ENCODE measurements around the gene EEF1AKMT4. TPM values are rescaled to one million over a fixed set of nuclear protein-coding genes. Genes with fewer than 3 reads are reported as not detected.

Gene EEF1AKMT4
- total RNA-seq, 1 experiment from 2014 or later: 11.6 TPM

- CTCF ChIA-PET: interaction anchor here (0.7 kb wide), 1 partner anchor 807 kb away, joined by 3 read pairs; no protein-coding TSS in a partner anchor
- Mint-ChIP-seq H3K27ac (ENCODE audit: unreplicated experiment) (no peak within 1 kb of the TSS), H3K36me3 (ENCODE audit: insufficient read depth, unreplicated experiment) (no peaks in the 10 kb centered on the region), H3K4me1 (ENCODE audit: low read depth, unreplicated experiment) (no peaks in the 10 kb centered on the region), H3K27me3 (ENCODE audit: unreplicated experiment) (peaks cover 80% of the 10 kb centered on the region), H3K4me3 (ENCODE audit: low read depth, unreplicated experiment) (no peak within 1 kb of the TSS), H3K9me3 (ENCODE audit: low read depth, unreplicated experiment) (no peaks in the 10 kb centered on the region)
- DNase-seq: no peak
- no TSS peak for BruUV-seq (replicated peaks)
- intact Hi-C loops (cut with micrococcal nuclease; ENCODE audit: unreplicated experiment): no loop called here
- TF ChIP-seq CTCF (IDR thresholded peaks at IDR 0.05; ENCODE audit: unreplicated experiment): no peak
Observed at GRCh38 chr3:184275961-184276910, 26.8 kb downstream of the EEF1AKMT4 start, which contains the start of gene ECE2. Gene ECE2 (plus strand): TSS chr3:184276022. CDS start chr3:184276154, 132 bp downstream.

DNA sequence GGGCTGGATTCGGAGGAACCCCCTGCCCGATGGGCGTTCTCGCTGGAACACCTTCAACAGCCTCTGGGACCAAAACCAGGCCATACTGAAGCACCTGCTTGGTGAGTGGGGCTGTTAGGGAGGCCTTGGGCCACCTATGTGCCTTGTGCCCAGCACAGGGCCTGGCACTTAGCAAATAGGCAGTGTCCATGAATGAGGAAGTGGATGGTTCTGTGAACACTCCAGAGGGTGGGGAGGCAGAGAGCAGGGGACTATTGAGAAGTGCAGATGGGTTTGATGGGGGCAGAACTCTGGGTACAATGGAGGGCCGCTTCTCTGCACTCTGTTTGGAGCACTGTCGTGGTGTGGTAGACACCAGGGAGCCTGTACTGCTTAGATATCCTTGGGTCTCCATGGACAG lies 27.9 kb downstream of the EEF1AKMT4 start:
- no peaks in the 10 kb centered on the region for H3K4me1 Mint-ChIP-seq (ENCODE audit: low read depth, unreplicated experiment)
- no peaks in the 10 kb centered on the region for H3K36me3 Mint-ChIP-seq (ENCODE audit: insufficient read depth, unreplicated experiment)
- H3K9me3 Mint-ChIP-seq (ENCODE audit: low read depth, unreplicated experiment): no peaks in the 10 kb centered on the region
- peaks cover 85% of the 10 kb centered on the region for H3K27me3 Mint-ChIP-seq (ENCODE audit: unreplicated experiment)
- CTCF ChIA-PET: no interaction called here
- intact Hi-C loops (cut with micrococcal nuclease; ENCODE audit: unreplicated experiment): no loop called here
- DNase-seq: no peak
- BruUV-seq (replicated peaks): no TSS peak
- H3K27ac Mint-ChIP-seq (ENCODE audit: unreplicated experiment): no peak overlapping the region
- TF ChIP-seq CTCF (IDR thresholded peaks at IDR 0.05; ENCODE audit: unreplicated experiment): no peak
- no peak overlapping the region for H3K4me3 Mint-ChIP-seq (ENCODE audit: low read depth, unreplicated experiment)

- H3K36me3 Mint-ChIP-seq (ENCODE audit: insufficient read depth, unreplicated experiment): no peaks in the 10 kb centered on the region
- intact Hi-C loops (cut with micrococcal nuclease; ENCODE audit: unreplicated experiment): no loop called here
- peaks cover 96% of the 10 kb centered on the region for H3K27me3 Mint-ChIP-seq (ENCODE audit: unreplicated experiment)
Observed at GRCh38 chr3:184282941-184283340, 33.5 kb downstream of the EEF1AKMT4 start.

DNA sequence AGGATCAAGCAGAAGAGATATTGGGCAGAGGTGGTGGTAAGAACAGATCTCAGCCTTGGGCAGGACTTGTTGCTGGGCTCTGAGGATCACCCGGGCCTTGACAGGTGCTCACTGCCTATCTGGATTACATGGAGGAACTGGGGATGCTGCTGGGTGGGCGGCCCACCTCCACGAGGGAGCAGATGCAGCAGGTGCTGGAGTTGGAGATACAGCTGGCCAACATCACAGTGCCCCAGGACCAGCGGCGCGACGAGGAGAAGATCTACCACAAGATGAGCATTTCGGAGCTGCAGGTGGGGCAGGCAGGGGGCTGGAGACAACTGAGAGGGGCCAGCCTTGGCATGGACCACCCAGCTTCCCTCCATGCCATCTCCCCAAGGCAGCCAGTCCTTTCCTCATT lies 34.2 kb downstream of the EEF1AKMT4 start:
- intact Hi-C loops (cut with micrococcal nuclease; ENCODE audit: unreplicated experiment): no loop called here
- H3K36me3 Mint-ChIP-seq (ENCODE audit: insufficient read depth, unreplicated experiment): no peaks in the 10 kb centered on the region
- BruUV-seq (replicated peaks): no TSS peak
- H3K9me3 Mint-ChIP-seq (ENCODE audit: low read depth, unreplicated experiment): no peaks in the 10 kb centered on the region
- no peak overlapping the region for H3K27ac Mint-ChIP-seq (ENCODE audit: unreplicated experiment)
- H3K4me3 Mint-ChIP-seq (ENCODE audit: low read depth, unreplicated experiment): no peak overlapping the region
- TF ChIP-seq CTCF (IDR thresholded peaks at IDR 0.05; ENCODE audit: unreplicated experiment): no peak
- DNase-seq: no peak
- H3K27me3 Mint-ChIP-seq (ENCODE audit: unreplicated experiment): peaks cover 89% of the 10 kb centered on the region
- H3K4me1 Mint-ChIP-seq (ENCODE audit: low read depth, unreplicated experiment): no peaks in the 10 kb centered on the region
- CTCF ChIA-PET: interaction anchor here (0.5 to 0.8 kb wide), 3 partner anchors 36 to 518 kb away, joined by 3 to 4 read pairs (median 4); no protein-coding TSS in a partner anchor

More at GRCh38 chr3:184282941-184283340, 33.5 kb downstream of the EEF1AKMT4 start:
- no peaks in the 10 kb centered on the region for H3K9me3 Mint-ChIP-seq (ENCODE audit: low read depth, unreplicated experiment)
- no peak for TF ChIP-seq CTCF (IDR thresholded peaks at IDR 0.05; ENCODE audit: unreplicated experiment)
- BruUV-seq (replicated peaks): no TSS peak
- H3K4me1 Mint-ChIP-seq (ENCODE audit: low read depth, unreplicated experiment): no peaks in the 10 kb centered on the region
- no peak overlapping the region for H3K4me3 Mint-ChIP-seq (ENCODE audit: low read depth, unreplicated experiment)
- CTCF ChIA-PET: interaction anchor here (0.5 to 1.0 kb wide), 3 partner anchors 41 to 154 kb away, joined by 3 to 4 read pairs (median 3); no protein-coding TSS in a partner anchor
- no peak overlapping the region for H3K27ac Mint-ChIP-seq (ENCODE audit: unreplicated experiment)
- DNase-seq: no peak

Data from Calu3 (cell line).